ENCODE measurements around the gene CEND1. TPM values are rescaled to one million over a fixed set of nuclear protein-coding genes. Genes with fewer than 3 reads are reported as not detected.
A peak's percentile ranks its signal among the peaks of the same experiment; 100 is the strongest.

Gene CEND1
- total and polyA plus RNA-seq, 2 of the 13 experiments (the other 11 are each of a cell fraction or from before 2014, with no cell fraction given) = not detected

GRCh38 chr11:830295-831117 lies 40.6 kb upstream of the CEND1 start (continued):
- TF ChIP-seq MYPOP (CRISPR knock-in tag; IDR thresholded peaks at IDR 0.05) (no peak), ZNF792 (CRISPR knock-in tag; IDR thresholded peaks at IDR 0.05) (no peak), ZBTB20 (CRISPR knock-in tag; IDR thresholded peaks at IDR 0.05; ENCODE audit: borderline replicate concordance, low read depth) (0 out of 2 replicates have a peak, but pooled peaks have one; percentile 14), ZNF142 (CRISPR knock-in tag; IDR thresholded peaks at IDR 0.05) (no peak; the same call in 1 of the 2 replicates), NKX3-1 (CRISPR knock-in tag; IDR thresholded peaks at IDR 0.05) (no peak), PATZ1 (CRISPR knock-in tag; IDR thresholded peaks at IDR 0.05) (no peak), ZNF644 (CRISPR knock-in tag; IDR thresholded peaks at IDR 0.05; ENCODE audit: low read depth) (no peak), ZNF225 (CRISPR knock-in tag; IDR thresholded peaks at IDR 0.05) (no peak), ATF2 (CRISPR knock-in tag; IDR thresholded peaks at IDR 0.05) (0 out of 2 replicates have a peak, but pooled peaks have one; percentile 9), ZNF83 (CRISPR knock-in tag; IDR thresholded peaks at IDR 0.05; ENCODE audit: borderline replicate concordance) (no peak; the same call in 1 of the 2 replicates), ZNF549 (CRISPR knock-in tag; IDR thresholded peaks at IDR 0.05) (no peak), CEBPB (IDR thresholded peaks at IDR 0.05; ENCODE audit: borderline replicate concordance, low read depth, low read length) (no peak), SRSF4 (IDR thresholded peaks at IDR 0.05; ENCODE audit: low read depth, low read length, poor library complexity, severe bottlenecking) (no peak), XRCC5 (optimal IDR thresholded peaks at IDR 0.05; ENCODE audit: low read length) (no peak), ZNF230 (CRISPR knock-in tag; IDR thresholded peaks at IDR 0.05) (no peak)

Data from HepG2 (cell line).